Spleen (tissue), 11 donors: ENCODE data around the gene WDR72. TPM values are rescaled to one million over a fixed set of nuclear protein-coding genes. Genes with fewer than 3 reads are reported as not detected.

Experiments used
- DNase-seq: peaks from one replicate; pipeline ENCODE4 v3.0.0-alpha.2; 2020
- H3K27ac ChIP-seq, 8 donors: fragments of 200-600 bp; sonication (generic) in 7 of 8; 1 replicate in 4 of 8; 2 replicates in 4 of 8; pipeline versions ENCODE4 v1.5.0 to v1.8.0; 2016 to 2021; ENCODE audit warnings: inconsistent platforms in 4 of 8, mild to moderate bottlenecking in 4 of 8, moderate library complexity in 1 of 8
- H3K27me3 ChIP-seq, 7 donors: fragments of 200-600 bp; sonication (generic) in 6 of 7; replicated peaks in 1 of 7; 1 replicate in 4 of 7; 2 replicates in 3 of 7; pipeline versions ENCODE4 v1.5.0 to v1.8.0; 2016 to 2021; ENCODE audit warnings: inconsistent platforms in 3 of 7, mild to moderate bottlenecking in 1 of 7
- H3K36me3 ChIP-seq, 6 donors: fragments of 200-600 bp; sonication (generic) in 5 of 6; 1 replicate in 4 of 6; 2 replicates in 2 of 6; pipeline versions ENCODE4 v1.5.0 to v1.8.0; 2016 to 2021; ENCODE audit warnings: inconsistent platforms in 2 of 6
- H3K4me1 ChIP-seq, 6 donors: fragments of 200-600 bp; sonication (generic) in 5 of 6; 1 replicate in 3 of 6; 2 replicates in 3 of 6; pipeline versions ENCODE4 v1.5.0 to v1.8.0; 2016 to 2021; ENCODE audit warnings: inconsistent platforms in 3 of 6
- H3K4me3 ChIP-seq, 8 donors: fragments of 200-600 bp; sonication (generic) in 7 of 8; 1 replicate in 4 of 8; 2 replicates in 4 of 8; pipeline versions ENCODE4 v1.5.0 to v1.8.0; 2016 to 2021; ENCODE audit warnings: inconsistent platforms in 4 of 8, mild to moderate bottlenecking in 4 of 8, moderate library complexity in 2 of 8
- H3K9me3 ChIP-seq, 8 donors: fragments of 200-600 bp; sonication (generic) in 7 of 8; 1 replicate in 4 of 8; 2 replicates in 4 of 8; pipeline versions ENCODE4 v1.5.0 to v1.8.0; 2016 to 2021; ENCODE audit warnings: inconsistent platforms in 4 of 8
- CTCF ChIP-seq, 11 experiments: fragments of 200-600 bp in 7 of 11; fragments of 450-650 bp in 4 of 11; sonication (generic) in 4 of 11; IDR thresholded peaks in 8 of 11; conservative IDR thresholded peaks in 3 of 11; 1 replicate in 7 of 11; 2 replicates in 4 of 11; pipeline versions ENCODE4 v1.4.0 to v1.8.0; 2016 to 2021; ENCODE audit warnings: antibody characterized with exemption in 11 of 11, inconsistent platforms in 4 of 11, mild to moderate bottlenecking in 1 of 11
- POLR2A ChIP-seq, 3 donors: fragments of 450-650 bp; IDR thresholded peaks; one replicate each; pipeline ENCODE4 v1.5.1; 2017; ENCODE audit warnings: antibody characterized with exemption in 3 of 3, mild to moderate bottlenecking in 1 of 3
- POLR2AphosphoS5 ChIP-seq, 3 donors: sonication (generic); formaldehyde crosslinking; IDR thresholded peaks; one replicate each; pipeline ENCODE4 v1.5.1; 2017; ENCODE audit warnings: antibody characterized with exemption in 3 of 3
- WGBS, 5 donors: extraction: QIAGEN DNeasy Blood & Tissue Kit in 3 of 5; methylation state at CpG; one replicate each; pipeline versions ENCODE4 v1.1.5 to v1.1.7; 2013 to 2018; 5-methylcytosine and 5-hydroxymethylcytosine counted together
- intact Hi-C: fragments of 100-400 bp; cut with DNase I; formaldehyde crosslinking; loops from one replicate; pipeline ENCODE4 v1.15.0; 2023; ENCODE audit warnings: low total_unique reads
- polyA plus RNA-seq, 3 donors: library from polyadenylated mRNA; stranded (reverse); fragments of 200-250 nt; gene quantifications; one replicate each; pipeline ENCODE4 v1.2.1, GENCODE V29; 2013
- total RNA-seq, 7 donors: library from RNA; depleted of rRNA in 3 of 7; stranded (reverse); fragments of >200 nt in 3 of 7; fragmentation: NEBNext Ultra II Directional in 4 of 7; extraction: Animal tissue kit (Norgen Biotek cat#: 25700) in 4 of 7; gene quantifications; one replicate each; pipeline versions ENCODE4 v1.1.0 to v1.2.1, GENCODE V29; 2016 to 2021
- donor health status: healthy with polysubstance abuse.
- donor health status: DM: no; HTN: no; CAD: no; lungs with moderate emphysema.
- donor health status: DM: no; HTN: no; CAD: no.
- donor health status: Bipolar disorder and iron deficiency.
- donor health status: healthy.
- donor health status: DM: no; HTN: no; CAD: no.
- donor health status: DM: yes; HTN: yes; CAD: no.

WDR72 gene
- total and polyA plus RNA-seq, 10 donors: not detected

GRCh38 chr15:53611145-53611920, 148.1 kb downstream of the WDR72 start:
- Histone ChIP-seq H3K4me1 (no peaks in the 10 kb centered on the region), H3K36me3 (no peaks in the 10 kb centered on the region), H3K27ac (no peak overlapping the region), H3K4me3 (no peak overlapping the region), H3K27me3 (no peaks in the 10 kb centered on the region), H3K9me3 (no peaks in the 10 kb centered on the region)
- no peak for DNase-seq
- TF ChIP-seq CTCF (IDR thresholded peaks at IDR 0.05 in 8 of 11, conservative IDR thresholded peaks at IDR 0.05 in 3 of 11) (no peak), POLR2A (IDR thresholded peaks at IDR 0.05) (no peak), POLR2AphosphoS5 (IDR thresholded peaks at IDR 0.05) (no peak)
- WGBS, 5 donors: 70 to 75% (median 74%) methylated on average over 4 of the region's 4 CpGs
- intact Hi-C loops: no loop called here

GRCh38 chr15:53591041-53591440, 168.4 kb downstream of the WDR72 start:
- Histone ChIP-seq H3K27ac (no peak overlapping the region), H3K9me3 (no peaks in the 10 kb centered on the region), H3K4me1 (no peaks in the 10 kb centered on the region), H3K36me3 (no peaks in the 10 kb centered on the region), H3K27me3 (no peaks in the 10 kb centered on the region), H3K4me3 (no peak overlapping the region)
- TF ChIP-seq CTCF (IDR thresholded peaks at IDR 0.05 in 8 of 11, conservative IDR thresholded peaks at IDR 0.05 in 3 of 11) (no peak), POLR2AphosphoS5 (IDR thresholded peaks at IDR 0.05) (no peak), POLR2A (IDR thresholded peaks at IDR 0.05) (no peak)
- no peak for DNase-seq
- intact Hi-C loops: no loop called here
- 77 to 89% (median 87%) methylated on average over 2 of the region's 2 CpGs for WGBS, 5 donors

- 78 to 96% (median 89%) methylated on average over 2 of the region's 2 CpGs for WGBS, 5 donors
- no peaks in the 10 kb centered on the region for H3K27me3 ChIP-seq
- H3K36me3 ChIP-seq: no peaks in the 10 kb centered on the region
- H3K9me3 ChIP-seq: no peaks in the 10 kb centered on the region
- TF ChIP-seq POLR2A (IDR thresholded peaks at IDR 0.05) (no peak), CTCF (IDR thresholded peaks at IDR 0.05 in 8 of 11, conservative IDR thresholded peaks at IDR 0.05 in 3 of 11) (no peak), POLR2AphosphoS5 (IDR thresholded peaks at IDR 0.05) (no peak)
- H3K4me3 ChIP-seq: no peak overlapping the region
- intact Hi-C loops: no loop called here
- no peak for DNase-seq
- no peaks in the 10 kb centered on the region for H3K4me1 ChIP-seq
- H3K27ac ChIP-seq: no peak overlapping the region
These were observed 169.1 kb downstream of the WDR72 start for GRCh38 chr15:53590380-53590779.

- Histone ChIP-seq H3K27me3 (no peaks in the 10 kb centered on the region), H3K36me3 (no peaks in the 10 kb centered on the region), H3K9me3 (no peaks in the 10 kb centered on the region), H3K4me1 (no peaks in the 10 kb centered on the region), H3K27ac (no peak overlapping the region), H3K4me3 (no peak overlapping the region)
- no peak for TF ChIP-seq CTCF (IDR thresholded peaks at IDR 0.05 in 8 of 11, conservative IDR thresholded peaks at IDR 0.05 in 3 of 11)
- TF ChIP-seq POLR2A (IDR thresholded peaks at IDR 0.05): no peak
- no peak for TF ChIP-seq POLR2AphosphoS5 (IDR thresholded peaks at IDR 0.05)
- intact Hi-C loops: no loop called here
- WGBS, 5 donors: 66 to 77% (median 72%) methylated on average over 5 of the region's 5 CpGs
- no peak for DNase-seq
These were observed 169.9 kb downstream of the WDR72 start for GRCh38 chr15:53589520-53590057.
